ENCODE results near the gene RPL10. TPM values are rescaled to one million over a fixed set of nuclear protein-coding genes. Genes with fewer than 3 reads are reported as not detected.

Gene RPL10
- total RNA-seq, 2 donors from 2014 or later: 1,915 to 2,641 TPM

DNA sequence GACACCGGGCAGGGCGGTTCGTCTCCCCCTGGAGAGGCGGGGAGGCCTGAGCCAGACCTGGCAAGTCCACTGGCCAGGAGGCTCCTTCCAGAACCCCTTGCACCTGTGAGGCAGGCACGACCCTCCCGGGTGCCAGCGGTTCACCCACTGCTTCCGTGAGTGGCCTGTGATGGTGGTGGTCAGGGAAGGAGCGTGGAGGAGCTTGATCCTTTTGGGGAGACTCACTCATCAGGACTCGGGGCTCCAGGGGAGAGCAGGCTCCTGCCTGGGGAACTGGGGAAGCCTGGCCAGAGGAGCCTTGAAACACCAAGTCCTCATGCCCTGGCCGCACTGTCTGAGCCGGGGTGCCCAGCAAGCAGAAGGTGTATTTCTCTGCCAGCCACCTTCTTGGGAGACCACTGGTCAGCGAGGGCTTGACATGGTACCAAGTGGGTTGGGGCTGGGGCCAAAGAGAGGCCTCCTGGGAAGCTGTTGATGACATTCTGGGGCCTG lies 46.6 kb downstream of the RPL10 start:
- intact Hi-C loops (cut with DNase I): no loop called here
- DNase-seq: no peak
- peak overlapping the region; percentile 57 for H3K27ac ChIP-seq
- no peaks in the 10 kb centered on the region for H3K4me1 ChIP-seq
- peak overlapping the region; percentile 72 to 81 for H3K9ac ChIP-seq (ENCODE audit: low read depth in 2 of 2, low read length in 2 of 2)
- peaks cover 9% of the 10 kb centered on the region for H3K36me3 ChIP-seq
- H3K9me3 ChIP-seq: no peaks in the 10 kb centered on the region
- TF ChIP-seq, protein P1, sequence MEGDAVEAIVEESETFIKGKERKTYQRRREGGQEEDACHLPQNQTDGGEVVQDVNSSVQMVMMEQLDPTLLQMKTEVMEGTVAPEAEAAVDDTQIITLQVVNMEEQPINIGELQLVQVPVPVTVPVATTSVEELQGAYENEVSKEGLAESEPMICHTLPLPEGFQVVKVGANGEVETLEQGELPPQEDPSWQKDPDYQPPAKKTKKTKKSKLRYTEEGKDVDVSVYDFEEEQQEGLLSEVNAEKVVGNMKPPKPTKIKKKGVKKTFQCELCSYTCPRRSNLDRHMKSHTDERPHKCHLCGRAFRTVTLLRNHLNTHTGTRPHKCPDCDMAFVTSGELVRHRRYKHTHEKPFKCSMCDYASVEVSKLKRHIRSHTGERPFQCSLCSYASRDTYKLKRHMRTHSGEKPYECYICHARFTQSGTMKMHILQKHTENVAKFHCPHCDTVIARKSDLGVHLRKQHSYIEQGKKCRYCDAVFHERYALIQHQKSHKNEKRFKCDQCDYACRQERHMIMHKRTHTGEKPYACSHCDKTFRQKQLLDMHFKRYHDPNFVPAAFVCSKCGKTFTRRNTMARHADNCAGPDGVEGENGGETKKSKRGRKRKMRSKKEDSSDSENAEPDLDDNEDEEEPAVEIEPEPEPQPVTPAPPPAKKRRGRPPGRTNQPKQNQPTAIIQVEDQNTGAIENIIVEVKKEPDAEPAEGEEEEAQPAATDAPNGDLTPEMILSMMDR (IDR thresholded peaks at IDR 0.05): no peak
- no peaks in the 10 kb centered on the region for H3K27me3 ChIP-seq
- peak overlapping the region; percentile 54 for H3K4me3 ChIP-seq

DNA sequence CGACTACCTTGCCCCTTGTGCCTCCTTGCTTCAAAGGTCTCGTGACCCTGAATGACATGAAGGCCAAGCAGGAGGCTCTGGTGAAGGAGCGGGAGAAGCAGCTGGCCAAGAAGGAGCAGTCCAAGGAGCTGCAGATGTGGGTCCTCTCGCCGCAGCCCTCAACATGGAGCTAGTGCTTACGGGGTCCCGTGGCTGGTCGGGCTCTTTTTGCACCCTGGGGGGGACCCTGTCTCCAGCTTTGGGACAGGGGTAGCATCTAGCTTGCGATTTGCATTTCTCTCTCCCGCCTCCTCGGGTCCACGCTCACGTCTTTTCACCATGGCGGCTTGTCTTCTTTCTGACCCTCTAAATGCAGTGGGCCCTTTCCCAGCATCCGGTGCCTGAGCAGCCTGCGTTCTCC lies 47.6 kb downstream of the RPL10 start:
- no peak overlapping the region for H3K27ac ChIP-seq
- H3K4me1 ChIP-seq: no peaks in the 10 kb centered on the region
- H3K27me3 ChIP-seq: no peaks in the 10 kb centered on the region
- DNase-seq: no peak
- no peak overlapping the region for H3K4me3 ChIP-seq
- H3K36me3 ChIP-seq: peaks cover 9% of the 10 kb centered on the region
- intact Hi-C loops (cut with DNase I): no loop called here
- no peaks in the 10 kb centered on the region for H3K9me3 ChIP-seq
- no peak overlapping the region for H3K9ac ChIP-seq (ENCODE audit: low read depth in 2 of 2, low read length in 2 of 2)
- TF ChIP-seq, protein P1 (IDR thresholded peaks at IDR 0.05): no peak

DNA sequence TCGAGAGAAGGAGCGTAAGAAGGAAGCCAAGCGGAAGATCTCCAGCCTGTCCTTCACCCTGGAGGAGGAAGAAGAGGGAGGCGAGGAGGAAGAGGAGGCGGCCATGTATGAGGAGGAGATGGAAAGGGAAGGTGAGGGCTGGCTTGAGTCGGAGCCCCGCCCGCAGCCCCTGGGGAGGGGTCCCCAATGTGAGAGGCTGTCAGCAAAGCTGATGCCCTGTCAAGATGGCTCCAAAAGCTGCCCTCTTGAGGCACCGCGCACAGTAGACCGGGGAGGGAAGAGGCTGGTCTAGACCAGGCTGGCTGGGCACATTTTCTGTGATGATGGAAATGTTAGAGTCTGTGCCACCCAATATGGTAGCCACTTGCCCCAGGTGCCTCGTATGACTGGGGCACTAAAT lies 48.3 kb downstream of the RPL10 start:
- no peak for DNase-seq
- Histone ChIP-seq H3K36me3 (peaks cover 9% of the 10 kb centered on the region), H3K9ac (ENCODE audit: low read depth in 2 of 2, low read length in 2 of 2) (no peak overlapping the region)

DNA sequence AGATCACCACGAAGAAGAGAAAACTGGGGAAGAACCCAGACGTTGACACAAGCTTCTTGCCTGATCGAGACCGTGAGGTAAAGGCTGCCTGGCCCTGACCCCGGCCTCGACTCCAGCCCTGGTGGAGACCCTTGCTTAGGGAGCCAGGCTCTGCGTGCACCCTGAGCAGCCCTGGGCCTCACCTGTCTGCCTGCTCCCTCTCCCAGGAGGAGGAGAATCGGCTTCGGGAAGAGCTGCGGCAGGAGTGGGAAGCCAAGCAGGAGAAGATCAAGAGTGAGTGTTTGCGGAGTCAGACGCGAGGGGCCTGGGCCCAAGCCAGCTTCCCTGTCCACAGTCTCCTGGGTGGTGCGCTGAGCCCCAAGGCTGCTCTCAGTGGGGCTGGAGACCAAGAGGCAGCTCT lies 50.3 kb downstream of the RPL10 start:
- TF ChIP-seq, protein P1 (IDR thresholded peaks at IDR 0.05): no peak
- Histone ChIP-seq H3K9me3 (no peaks in the 10 kb centered on the region), H3K4me1 (no peaks in the 10 kb centered on the region), H3K36me3 (peaks cover 9% of the 10 kb centered on the region), H3K27me3 (no peaks in the 10 kb centered on the region), H3K4me3 (no peak overlapping the region), H3K27ac (no peak overlapping the region), H3K9ac (ENCODE audit: low read depth in 2 of 2, low read length in 2 of 2) (no peak overlapping the region)
- DNase-seq: no peak
- intact Hi-C loops (cut with DNase I): no loop called here

More for the DNA sequence above, 48.3 kb downstream of the RPL10 start:
- TF ChIP-seq, protein P1 (IDR thresholded peaks at IDR 0.05): no peak
- no peaks in the 10 kb centered on the region for H3K9me3 ChIP-seq
- H3K27me3 ChIP-seq: no peaks in the 10 kb centered on the region
- H3K27ac ChIP-seq: no peak overlapping the region
- no peaks in the 10 kb centered on the region for H3K4me1 ChIP-seq
- intact Hi-C loops (cut with DNase I): no loop called here
- H3K4me3 ChIP-seq: no peak overlapping the region

DNA sequence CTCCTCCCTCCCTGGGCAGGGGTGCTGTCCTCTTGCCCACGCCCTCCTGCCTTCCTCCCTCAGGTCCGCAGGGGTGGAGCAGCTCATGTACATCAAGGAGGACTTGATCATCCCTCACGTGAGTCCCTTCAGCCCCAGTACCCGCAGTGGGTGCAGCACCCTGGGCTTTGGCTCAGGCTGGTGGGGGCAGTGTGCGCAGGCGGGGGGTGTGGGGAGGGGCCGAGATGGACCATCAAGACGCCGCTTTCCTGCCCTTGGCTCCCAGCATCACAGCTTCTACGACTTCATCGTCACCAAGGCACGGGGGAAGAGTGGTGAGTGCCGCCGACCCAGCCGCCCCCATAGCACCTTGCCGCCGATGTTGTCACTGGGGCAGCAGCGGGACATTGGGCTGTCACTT lies 51.4 kb downstream of the RPL10 start:
- Histone ChIP-seq H3K4me3 (no peak overlapping the region), H3K9ac (ENCODE audit: low read depth in 2 of 2, low read length in 2 of 2) (no peak overlapping the region), H3K27me3 (no peaks in the 10 kb centered on the region), H3K4me1 (no peaks in the 10 kb centered on the region), H3K36me3 (peaks cover 9% of the 10 kb centered on the region), H3K27ac (no peak overlapping the region), H3K9me3 (no peaks in the 10 kb centered on the region)
- TF ChIP-seq, protein P1 (IDR thresholded peaks at IDR 0.05): no peak
- no peak for DNase-seq
- intact Hi-C loops (cut with DNase I): no loop called here

Measured in colonic mucosa (tissue), 4 donors.